NCI-H524 treated with DMSO at 0.1 percent for 48 hours (cell line): ENCODE measurements around the gene TAF15.

ENCODE experiments used
- DNase-seq: peaks from one replicate; lab custom pipeline; 2025; lab: John Stamatoyannopoulos, UW

TAF15 gene

GRCh38 chr17:35788477-35789368, 20.6 kb upstream of the TAF15 start:
- DNase-seq: no peak

- no peak for DNase-seq
These were observed 18.4 kb upstream of the TAF15 start for GRCh38 chr17:35790841-35791240.

GRCh38 chr17:35791681-35792350, 17.5 kb upstream of the TAF15 start:
- DNase-seq: no peak

GRCh38 chr17:35793257-35793656, 16.0 kb upstream of the TAF15 start:
- DNase-seq: no peak

GRCh38 chr17:35795007-35795870, 14.0 kb upstream of the TAF15 start, which contains the start of gene MMP28:
Gene MMP28 (minus strand): TSS chr17:35795641. CDS start chr17:35795377, 264 bp downstream.
- DNase-seq: no peak

GRCh38 chr17:35795871-35796265, 13.4 kb upstream of the TAF15 start:
- DNase-seq: no peak

- no peak for DNase-seq
These were observed 12.3 kb upstream of the TAF15 start for GRCh38 chr17:35796942-35797341.

GRCh38 chr17:35797370-35797769, 11.9 kb upstream of the TAF15 start:
- no peak for DNase-seq

GRCh38 chr17:35797918-35798317, 11.4 kb upstream of the TAF15 start:
- DNase-seq: no peak

GRCh38 chr17:35799942-35800341, 9.3 kb upstream of the TAF15 start:
- no peak for DNase-seq

- DNase-seq: peak; percentile 11
These were observed 7.6 kb upstream of the TAF15 start for GRCh38 chr17:35801583-35802224.

- no peak for DNase-seq
These were observed 4.6 kb upstream of the TAF15 start for GRCh38 chr17:35804658-35805192.

- DNase-seq: no peak
These were observed 1.7 kb upstream of the TAF15 start for GRCh38 chr17:35807371-35808144.

GRCh38 chr17:35808240-35808961, 883 bp upstream of the TAF15 start:
- no peak for DNase-seq

- no peak for DNase-seq
These were observed 674 bp downstream of the TAF15 start for GRCh38 chr17:35809855-35810461.

- no peak for DNase-seq
These were observed 2.5 kb downstream of the TAF15 start for GRCh38 chr17:35811759-35812158.

- DNase-seq: no peak
These were observed 3.2 kb downstream of the TAF15 start for GRCh38 chr17:35812456-35812855.

- DNase-seq: no peak
These were observed 7.4 kb downstream of the TAF15 start for GRCh38 chr17:35816723-35817122.

GRCh38 chr17:35817196-35817595, 7.9 kb downstream of the TAF15 start:
- DNase-seq: no peak

- no peak for DNase-seq
These were observed 10.2 kb downstream of the TAF15 start for GRCh38 chr17:35819455-35819854.
